Measurements from ENCODE around the gene ARAP2.
"Not testable (repeated sequence)": the region's sequence is repeated elsewhere in the genome, so short reads cannot be mapped to it uniquely, and the experiment has no call there.

The ARAP2 gene

DNA sequence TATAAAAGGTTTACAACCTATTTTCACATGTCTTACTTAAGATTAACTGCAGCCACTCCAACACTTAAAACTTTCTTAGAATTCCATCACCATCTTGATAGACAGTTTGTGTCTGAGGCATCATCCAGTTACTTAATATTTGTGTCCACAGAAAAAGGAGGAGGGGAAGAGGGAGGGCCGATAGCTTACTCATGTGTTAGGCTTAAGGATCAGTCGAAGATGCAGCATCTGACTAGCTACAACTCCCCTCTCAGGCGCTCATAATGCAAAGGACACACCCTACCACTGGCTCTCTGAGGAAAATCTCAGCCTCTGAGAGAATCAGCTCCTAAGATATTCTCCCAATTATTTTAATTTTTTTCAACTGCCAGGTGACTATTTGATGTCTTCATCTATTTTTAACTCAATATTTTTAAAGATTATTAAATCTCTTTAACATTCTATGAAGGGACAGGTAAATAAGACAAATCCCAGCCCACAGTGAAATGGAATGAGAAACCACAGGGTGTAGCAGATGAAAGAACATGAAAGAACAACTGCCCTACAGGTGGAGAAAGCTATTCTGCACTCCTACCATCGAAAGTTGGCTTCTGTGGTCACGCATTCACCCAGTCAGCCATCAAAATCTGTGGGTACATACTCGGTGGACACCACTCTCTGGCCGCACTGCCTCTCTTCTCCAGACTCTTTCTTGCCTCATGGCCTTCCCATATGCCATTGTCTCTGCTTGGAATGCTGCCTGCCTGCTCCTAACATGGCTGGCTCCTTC is 48.0 kb downstream of the ARAP2 start:
- no peak overlapping the region for H3K4me3 ChIP-seq (ENCODE audit: low read depth, low read length)
- TF ChIP-seq, protein P1, sequence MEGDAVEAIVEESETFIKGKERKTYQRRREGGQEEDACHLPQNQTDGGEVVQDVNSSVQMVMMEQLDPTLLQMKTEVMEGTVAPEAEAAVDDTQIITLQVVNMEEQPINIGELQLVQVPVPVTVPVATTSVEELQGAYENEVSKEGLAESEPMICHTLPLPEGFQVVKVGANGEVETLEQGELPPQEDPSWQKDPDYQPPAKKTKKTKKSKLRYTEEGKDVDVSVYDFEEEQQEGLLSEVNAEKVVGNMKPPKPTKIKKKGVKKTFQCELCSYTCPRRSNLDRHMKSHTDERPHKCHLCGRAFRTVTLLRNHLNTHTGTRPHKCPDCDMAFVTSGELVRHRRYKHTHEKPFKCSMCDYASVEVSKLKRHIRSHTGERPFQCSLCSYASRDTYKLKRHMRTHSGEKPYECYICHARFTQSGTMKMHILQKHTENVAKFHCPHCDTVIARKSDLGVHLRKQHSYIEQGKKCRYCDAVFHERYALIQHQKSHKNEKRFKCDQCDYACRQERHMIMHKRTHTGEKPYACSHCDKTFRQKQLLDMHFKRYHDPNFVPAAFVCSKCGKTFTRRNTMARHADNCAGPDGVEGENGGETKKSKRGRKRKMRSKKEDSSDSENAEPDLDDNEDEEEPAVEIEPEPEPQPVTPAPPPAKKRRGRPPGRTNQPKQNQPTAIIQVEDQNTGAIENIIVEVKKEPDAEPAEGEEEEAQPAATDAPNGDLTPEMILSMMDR (IDR thresholded peaks at IDR 0.05; ENCODE audit: low read depth, low read length), result no peak

GRCh38 chr4:36192922-36193321 is 51.4 kb downstream of the ARAP2 start:
- TF ChIP-seq, protein P1 (IDR thresholded peaks at IDR 0.05; ENCODE audit: low read depth, low read length), result no peak
- H3K4me3 ChIP-seq (ENCODE audit: low read depth, low read length), result no peak overlapping the region

DNA sequence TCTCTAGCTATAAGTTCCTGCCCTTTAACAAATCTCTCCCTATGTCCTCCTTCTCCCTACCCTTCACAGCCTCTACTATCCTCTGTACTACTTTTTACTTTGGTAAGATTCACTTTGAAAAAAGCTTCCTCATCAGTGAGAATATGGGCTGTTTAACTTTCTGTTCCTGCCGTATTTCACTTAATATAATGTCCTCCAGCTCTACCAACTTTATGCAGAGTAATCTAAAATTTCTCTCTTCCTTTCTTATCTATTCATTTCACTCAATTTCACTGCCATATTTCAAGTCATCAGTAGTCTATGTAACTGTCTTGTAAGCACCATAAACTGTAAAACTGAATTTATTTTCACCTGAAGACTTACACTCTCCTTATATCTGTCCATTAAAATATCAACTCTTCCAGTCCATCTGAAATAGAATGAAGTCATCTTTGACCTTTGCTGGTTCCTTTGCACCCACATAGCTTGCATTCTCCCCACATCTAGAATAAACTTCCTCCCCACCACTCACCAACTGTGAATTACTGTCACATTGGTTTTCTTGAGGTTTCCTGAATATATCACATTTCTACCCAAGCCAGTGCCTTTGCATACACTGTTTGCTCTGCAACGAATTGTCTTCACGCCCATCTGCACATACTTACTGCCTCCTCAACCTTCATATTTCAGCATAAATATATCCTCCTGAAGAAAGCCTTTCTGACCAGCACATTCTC is 54.6 kb downstream of the ARAP2 start:
- TF ChIP-seq, protein P1 (IDR thresholded peaks at IDR 0.05; ENCODE audit: low read depth, low read length), result no peak
- no peak overlapping the region for H3K4me3 ChIP-seq (ENCODE audit: low read depth, low read length)

DNA sequence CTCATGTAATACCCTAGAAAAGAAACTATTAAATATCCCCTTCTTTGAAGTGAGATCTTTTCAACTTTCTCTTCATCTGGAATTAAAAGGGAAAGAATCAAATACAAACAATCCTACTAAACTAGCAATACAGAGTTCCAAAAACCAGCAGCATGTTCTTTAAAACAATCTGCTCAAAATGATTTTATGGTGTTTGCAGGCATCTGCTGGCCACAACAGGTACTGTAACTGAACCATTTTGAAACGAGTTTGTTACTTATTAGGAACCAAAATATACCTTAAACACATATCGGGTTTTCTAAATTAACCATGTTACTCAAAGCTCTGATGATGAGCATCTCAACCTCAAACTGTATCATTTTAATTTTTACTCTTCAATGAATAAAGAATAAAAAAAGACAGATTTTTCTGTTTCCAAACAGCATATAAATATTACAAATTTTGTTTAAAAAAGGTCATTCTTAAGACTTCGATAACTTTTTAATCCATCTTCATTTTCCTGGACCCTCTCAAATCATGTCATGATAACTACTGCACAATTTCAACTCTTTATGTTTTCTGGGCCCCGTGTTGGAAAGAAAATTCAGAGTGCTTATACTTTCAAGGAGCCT is 56.5 kb downstream of the ARAP2 start:
- no peak overlapping the region for H3K4me3 ChIP-seq (ENCODE audit: low read depth, low read length)
- TF ChIP-seq, protein P1 (IDR thresholded peaks at IDR 0.05; ENCODE audit: low read depth, low read length), result no peak

DNA sequence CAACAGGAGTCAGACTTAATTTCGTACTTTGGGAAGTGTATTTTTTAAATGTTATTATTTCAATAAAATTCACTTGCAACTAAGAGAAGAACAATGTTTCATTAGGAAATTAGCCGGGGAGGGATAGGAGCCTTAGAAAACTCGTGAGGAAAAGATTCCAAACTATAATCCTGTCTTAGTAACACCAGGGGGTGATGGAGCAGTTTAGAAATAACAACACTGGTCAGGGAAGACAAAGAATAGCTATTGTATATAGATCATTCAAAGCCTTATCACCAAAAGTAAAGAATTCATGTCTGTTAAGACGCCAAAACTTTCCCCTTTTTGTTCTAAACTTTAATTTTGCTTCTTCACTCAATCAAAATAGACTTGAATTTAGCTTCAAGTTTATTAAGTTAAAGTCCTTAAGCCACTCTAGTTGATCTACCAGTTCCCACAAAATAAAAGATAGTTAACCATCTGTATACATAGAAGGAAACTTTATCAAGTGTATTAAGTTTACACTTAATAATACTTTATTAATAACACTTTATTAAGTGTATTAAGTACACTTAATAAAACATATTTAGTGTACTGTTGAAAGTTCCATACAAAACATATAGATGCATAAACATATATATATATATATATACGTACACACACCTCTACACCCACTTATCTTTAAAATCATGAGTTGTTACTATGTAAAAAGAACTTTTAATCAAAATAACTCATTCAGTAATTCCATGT is 60.5 kb downstream of the ARAP2 start:
- no peak overlapping the region for H3K4me3 ChIP-seq (ENCODE audit: low read depth, low read length)
- TF ChIP-seq, protein P1 (IDR thresholded peaks at IDR 0.05; ENCODE audit: low read depth, low read length), result no peak

- TF ChIP-seq, protein P1 (IDR thresholded peaks at IDR 0.05; ENCODE audit: low read depth, low read length), result no peak
- H3K4me3 ChIP-seq (ENCODE audit: low read depth, low read length), result no peak overlapping the region
These were observed 61.1 kb downstream of the ARAP2 start for GRCh38 chr4:36183232-36183631.

DNA sequence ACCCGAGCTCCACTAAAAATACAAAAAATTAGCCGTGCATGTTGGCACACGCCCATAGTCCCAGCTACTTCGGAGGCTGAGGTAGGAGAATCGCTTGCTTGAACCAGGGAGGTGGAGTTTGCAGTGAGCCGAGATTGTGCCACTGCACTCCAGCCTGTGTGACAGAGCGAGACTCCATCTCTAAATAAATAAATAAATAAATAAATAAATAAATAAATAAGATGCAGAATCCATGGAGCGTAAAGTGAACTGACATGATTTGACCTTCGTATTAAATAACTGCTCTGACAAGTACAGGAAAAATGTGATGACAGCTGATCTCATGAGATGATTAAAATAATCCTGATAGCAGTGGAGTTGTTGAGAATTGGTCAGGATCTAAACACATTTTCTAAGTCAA is 62.0 kb downstream of the ARAP2 start:
- H3K4me3 ChIP-seq (ENCODE audit: low read depth, low read length), result not testable (repeated sequence)
